Measurements from ENCODE around the gene GUSB. TPM values are rescaled to one million over a fixed set of nuclear protein-coding genes. Genes with fewer than 3 reads are reported as not detected.

GUSB gene
- total and polyA plus RNA-seq, 9 of the 15 experiments (the other 6 are each of a cell fraction or from before 2014, with no cell fraction given) = 22.7 to 102 (median 60.1) TPM

- Histone ChIP-seq H3K27me3 (ENCODE audit: control insufficient read depth in 2 of 2, insufficient read depth in 2 of 2, low read length in 2 of 2) (no peaks in the 10 kb centered on the region; a peak in 1 of 5 replicates), H3K4me1 (replicated peaks in 1 of 2; ENCODE audit: control insufficient read depth in 2 of 2, insufficient read depth in 2 of 2, low read length in 2 of 2) (0 out of 5 replicates have a peak, but pooled peaks cover 0 to 3% of the 10 kb centered on the region in 2 experiments), H3K36me3 (ENCODE audit: control insufficient read depth, insufficient read depth, low read length) (no peaks in the 10 kb centered on the region), H3K9ac (ENCODE audit: insufficient read depth in 1 of 2, low read depth in 2 of 2, low read length in 2 of 2) (no peak overlapping the region), H3K4me2 (ENCODE audit: insufficient read depth, low read length) (no peak overlapping the region), H3K4me3 (no peak overlapping the region), H3K27ac (ENCODE audit: extremely low read depth, low read depth, low read length) (no peak overlapping the region), H3K9me3 (replicated peaks; ENCODE audit: control insufficient read depth, insufficient read depth, low read depth, low read length) (no peaks in the 10 kb centered on the region), H2AFZ (ENCODE audit: low read depth, low read length) (0 out of 2 replicates have a peak overlapping the region, but pooled peaks have one; percentile 53), H3K9me1 (ENCODE audit: control insufficient read depth, insufficient read depth, low read length) (no peaks in the 10 kb centered on the region), H4K20me1 (replicated peaks; ENCODE audit: control insufficient read depth, insufficient read depth, low read length) (no peaks in the 10 kb centered on the region), H3K79me2 (ENCODE audit: control insufficient read depth, insufficient read depth, low read length) (no peaks in the 10 kb centered on the region)
- WGBS (ENCODE audit: insufficient coverage, low coverage, missing lambda C conversion rate) = 53% methylated on average over 6 of the region's 6 CpGs
- FAIRE-seq = no peak
- ChIA-PET POLR2A (no interaction called here), CTCF (ENCODE audit: low intra/inter-chr PET ratio) (no interaction called here)
- BruUV-seq (replicated peaks) = no TSS peak
- TF ChIP-seq ZZZ3 (IDR thresholded peaks at IDR 0.05) = no peak
- TF ChIP-seq CLOCK (CRISPR knock-in tag; IDR thresholded peaks at IDR 0.05; ENCODE audit: borderline replicate concordance) = no peak
- TF ChIP-seq NEUROD1 (IDR thresholded peaks at IDR 0.05; ENCODE audit: borderline replicate concordance, low read depth, low read length, partially characterized antibody) = no peak
- TF ChIP-seq CAMTA2 (CRISPR knock-in tag; conservative IDR thresholded peaks at IDR 0.05) = no peak
- TF ChIP-seq TCF7 (IDR thresholded peaks at IDR 0.05; ENCODE audit: borderline replicate concordance) = no peak
- DNase-seq (ENCODE audit: extremely low read depth in 1 of 4, low spot score in 3 of 4) = no peak
- ATAC-seq = no peak
- in situ Hi-C loops (cut with MboI) (no loop called here), intact Hi-C loops (cut with micrococcal nuclease) (no loop called here)
Observed at GRCh38 chr7:66007232-66007631, 25.2 kb upstream of the GUSB start.

All from K562 (cell line).